Measurements from ENCODE around the gene GABRD.

GABRD gene

DNA sequence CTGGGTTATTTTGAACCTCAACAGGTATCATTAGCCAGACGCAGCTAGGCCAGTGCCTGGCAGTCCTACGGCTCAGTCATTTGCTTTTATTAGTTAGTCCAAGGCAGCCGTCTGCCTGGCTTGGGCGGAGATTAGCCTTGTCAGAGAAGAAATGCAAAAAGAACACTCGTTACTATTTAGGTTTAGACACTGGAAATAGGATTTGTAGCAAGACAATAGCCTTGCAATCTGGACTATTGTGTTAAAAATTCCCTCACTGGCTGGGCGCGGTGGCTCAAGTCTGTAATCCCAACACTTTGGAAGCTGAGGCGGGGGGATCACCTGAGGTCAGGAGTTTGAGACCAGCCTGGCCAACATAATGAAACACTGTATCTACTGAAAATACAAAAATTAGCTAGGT lies 20.1 kb downstream of the GABRD start:
- no peak for DNase-seq (ENCODE audit: low spot score)

DNA sequence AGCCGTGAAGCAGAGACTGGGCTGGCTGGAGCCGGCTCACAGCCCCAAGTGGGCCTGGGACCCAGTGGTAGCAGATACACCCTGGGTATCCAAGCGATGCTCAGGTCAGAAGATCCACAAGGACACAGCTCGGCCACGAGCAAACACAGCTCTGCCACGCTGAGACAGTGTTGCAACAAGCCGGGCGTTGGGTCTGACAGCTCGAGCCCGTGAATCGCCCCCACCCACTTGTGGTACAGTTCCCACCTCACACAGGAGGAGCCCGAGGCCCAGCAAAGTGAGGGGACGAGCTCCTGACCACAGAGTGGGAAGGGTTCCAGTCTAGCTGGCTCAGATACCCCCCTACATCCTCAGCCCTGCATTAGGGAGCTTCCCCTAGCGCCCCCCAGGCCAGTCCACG lies 22.2 kb downstream of the GABRD start:
- DNase-seq (ENCODE audit: low spot score): no peak

DNA sequence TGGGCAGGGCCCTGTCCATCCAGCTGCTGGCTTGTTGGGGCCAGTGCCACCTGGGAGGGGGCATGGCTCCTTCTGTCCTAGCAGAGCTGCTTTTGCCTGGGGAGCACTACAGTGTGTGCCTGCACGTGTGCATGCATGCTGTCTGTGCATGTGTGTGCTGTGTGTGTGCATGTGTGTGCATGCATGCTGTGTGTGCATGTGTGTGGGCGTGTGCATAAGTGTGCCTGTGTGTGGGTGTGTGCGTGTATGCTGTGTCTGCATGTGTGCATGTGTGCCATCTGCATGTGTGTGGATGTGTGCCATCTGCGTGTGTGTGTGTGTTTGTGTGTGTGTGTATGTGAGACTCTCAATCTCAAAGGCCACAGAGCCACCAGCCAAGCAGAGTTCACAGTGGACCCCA lies 22.7 kb downstream of the GABRD start:
- DNase-seq (ENCODE audit: low spot score): no peak

DNA sequence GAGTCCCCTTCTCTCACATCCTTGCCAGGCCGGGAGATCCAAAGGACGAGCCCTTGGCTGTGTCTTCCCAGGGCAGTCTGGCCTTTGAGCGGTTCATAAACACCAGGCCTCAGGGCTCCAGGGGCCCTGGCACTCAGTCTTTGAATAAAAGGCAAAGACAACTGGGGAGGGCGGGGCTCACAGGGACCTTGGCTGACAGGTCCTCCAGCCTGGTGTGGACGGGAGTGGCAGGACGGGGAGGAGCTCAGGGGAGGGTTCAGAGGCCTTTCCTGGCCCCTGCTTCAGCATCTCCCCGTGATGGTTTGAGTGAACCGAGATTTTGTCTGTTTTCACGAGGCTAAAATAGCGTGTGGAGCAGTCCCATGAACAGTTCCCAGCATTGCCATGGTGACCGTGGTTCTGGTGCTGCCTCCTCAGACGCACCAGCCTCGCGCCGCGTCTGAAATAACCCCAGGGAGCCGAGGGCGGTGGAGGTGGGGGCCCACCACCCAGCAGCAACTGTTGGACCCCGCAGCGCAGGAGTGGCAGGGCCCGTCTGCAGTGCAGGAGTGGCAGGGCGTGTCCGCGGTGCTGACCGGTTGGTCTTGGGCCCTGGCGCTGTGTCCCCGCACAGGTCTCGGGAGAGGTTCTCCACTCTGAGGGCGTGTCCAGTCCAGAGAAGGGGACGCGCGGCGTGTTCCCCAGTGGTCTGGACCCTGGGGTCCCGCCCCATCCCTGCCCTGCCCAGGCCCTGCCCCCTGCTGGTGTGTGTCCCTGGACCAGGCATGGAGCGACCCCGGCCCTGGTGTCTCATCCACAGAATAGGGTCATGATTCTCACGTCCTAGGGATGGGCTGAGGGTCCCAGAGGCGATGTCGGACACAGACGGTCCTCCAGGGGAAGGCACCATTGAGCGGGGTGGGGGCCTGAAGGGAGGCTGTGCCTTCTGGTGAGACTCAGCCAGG lies 24.0 kb downstream of the GABRD start:
- no peak for DNase-seq (ENCODE audit: low spot score)

DNA sequence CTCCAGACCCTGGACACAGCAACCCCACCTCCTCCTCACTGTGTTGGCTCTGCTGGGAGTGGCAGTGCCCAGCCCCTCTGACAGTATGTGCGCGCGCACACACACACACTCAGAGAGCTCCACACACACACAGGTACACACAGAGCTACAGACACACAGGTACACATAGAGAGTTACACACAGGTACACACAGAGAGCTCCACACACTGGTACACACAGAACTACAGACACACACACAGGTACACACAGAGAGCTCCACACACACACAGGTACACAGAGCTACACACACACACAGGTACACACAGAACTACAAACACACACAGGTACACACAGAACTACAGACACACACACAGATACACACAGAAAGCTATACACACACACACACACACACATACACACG lies 24.7 kb downstream of the GABRD start:
- no peak for DNase-seq (ENCODE audit: low spot score)

DNA sequence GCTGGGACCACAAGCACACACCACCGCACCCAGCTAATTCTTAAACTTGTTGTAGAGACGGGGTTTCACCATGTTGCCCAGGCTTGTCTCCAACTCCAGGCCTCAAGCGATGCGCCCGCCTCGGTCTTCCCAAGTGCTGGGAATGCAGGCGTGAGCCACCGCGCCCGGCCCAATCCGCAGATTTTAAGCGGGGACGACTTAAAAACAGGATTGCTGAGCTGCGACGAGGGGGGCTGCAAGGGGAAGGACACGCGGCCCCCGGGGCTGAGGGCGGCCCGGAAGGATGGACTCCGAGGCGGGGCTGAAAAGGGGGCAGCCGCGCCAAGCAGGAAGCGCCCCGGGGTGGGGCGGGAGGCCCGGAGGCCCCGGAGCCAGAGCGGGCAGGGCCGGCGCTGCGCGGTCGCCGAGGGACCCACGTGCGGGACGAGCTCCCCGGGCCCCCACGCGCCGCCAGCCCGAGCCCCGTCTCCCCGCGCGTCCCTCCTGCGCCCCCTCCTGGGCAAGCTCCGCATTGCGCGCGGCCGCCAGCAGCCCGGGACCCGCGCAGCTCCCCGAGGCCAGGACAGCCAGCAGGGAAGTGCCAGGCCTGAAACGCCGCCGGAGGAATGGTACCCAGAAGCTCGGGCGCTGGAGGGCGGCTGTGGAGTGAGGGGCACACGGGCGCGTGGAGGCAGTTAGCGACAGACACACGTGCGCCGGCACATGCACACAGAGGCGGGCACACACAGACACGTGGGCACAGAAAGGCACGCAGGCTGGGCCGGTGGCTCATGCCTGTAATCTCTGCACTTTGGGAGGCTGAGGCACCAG lies 25.6 kb downstream of the GABRD start:
- peak; percentile 81 for DNase-seq (ENCODE audit: low spot score)

DNA sequence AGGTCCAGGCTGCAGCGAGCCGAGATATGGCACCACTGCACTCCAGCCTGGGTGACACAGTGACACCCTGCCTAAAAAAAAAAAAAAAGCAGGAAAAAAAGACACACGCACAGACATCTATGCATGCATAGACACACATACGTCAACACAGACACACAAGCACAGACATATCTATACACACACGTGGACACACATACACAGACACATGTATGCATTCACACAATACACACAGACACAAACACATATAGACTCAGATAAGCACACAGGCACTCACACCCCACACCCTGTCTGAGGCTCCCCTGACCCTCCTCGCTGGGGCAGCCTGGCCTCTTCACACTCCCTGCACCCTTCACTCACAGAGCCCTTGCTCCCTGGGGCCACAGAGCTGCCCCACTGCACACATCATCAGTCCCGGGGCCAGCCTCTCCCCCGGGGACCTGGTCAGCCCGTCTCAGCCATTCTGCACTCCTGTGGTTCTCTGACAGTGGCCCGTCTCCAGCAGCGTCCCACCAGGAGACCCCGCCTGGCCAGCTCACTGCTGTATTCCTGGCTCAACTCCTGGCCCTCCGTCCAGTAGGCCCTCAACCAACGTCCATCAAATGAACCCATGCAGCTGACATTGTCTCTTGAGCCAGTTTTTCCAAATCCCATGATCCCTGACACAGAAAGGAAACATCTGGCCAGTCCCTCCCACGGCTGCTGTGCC lies 26.5 kb downstream of the GABRD start:
- no peak for DNase-seq (ENCODE audit: low spot score)

DNA sequence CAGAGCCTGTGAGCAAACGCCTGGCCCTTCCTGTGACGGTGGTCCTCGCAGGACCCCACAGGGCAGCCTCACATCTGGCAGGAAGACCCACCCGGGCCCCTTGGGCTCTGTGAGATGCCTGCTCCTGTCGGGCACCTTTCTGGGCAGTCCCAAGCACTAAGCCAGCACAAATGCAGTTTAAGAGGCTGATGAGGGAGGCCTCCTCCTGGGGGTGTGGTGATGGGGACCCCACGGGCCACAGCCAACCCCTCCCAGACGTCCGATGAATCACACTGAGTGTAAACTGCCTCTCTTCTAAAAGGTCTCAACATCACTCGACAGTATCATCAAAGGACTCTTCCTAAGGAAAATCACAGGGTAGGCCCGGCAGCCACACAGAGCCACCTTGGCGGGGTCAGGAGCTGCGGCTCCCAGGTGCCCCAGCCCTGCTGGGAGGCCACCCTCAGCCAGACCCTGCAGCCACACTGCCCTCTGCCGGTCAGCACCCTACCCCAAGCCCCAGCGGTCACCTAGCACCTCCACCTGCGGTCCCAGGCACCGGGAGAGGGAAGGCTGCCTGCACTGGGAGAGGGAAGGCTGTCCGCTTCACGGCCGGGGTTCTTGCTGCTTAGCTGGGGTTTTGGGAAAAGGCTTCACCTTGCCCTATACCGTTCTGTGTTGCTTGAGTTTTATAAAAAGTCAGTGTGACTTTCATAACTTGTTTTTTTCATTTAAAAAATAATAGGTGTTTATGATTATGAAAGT lies 27.2 kb downstream of the GABRD start:
- DNase-seq (ENCODE audit: low spot score): peak; percentile 96

DNA sequence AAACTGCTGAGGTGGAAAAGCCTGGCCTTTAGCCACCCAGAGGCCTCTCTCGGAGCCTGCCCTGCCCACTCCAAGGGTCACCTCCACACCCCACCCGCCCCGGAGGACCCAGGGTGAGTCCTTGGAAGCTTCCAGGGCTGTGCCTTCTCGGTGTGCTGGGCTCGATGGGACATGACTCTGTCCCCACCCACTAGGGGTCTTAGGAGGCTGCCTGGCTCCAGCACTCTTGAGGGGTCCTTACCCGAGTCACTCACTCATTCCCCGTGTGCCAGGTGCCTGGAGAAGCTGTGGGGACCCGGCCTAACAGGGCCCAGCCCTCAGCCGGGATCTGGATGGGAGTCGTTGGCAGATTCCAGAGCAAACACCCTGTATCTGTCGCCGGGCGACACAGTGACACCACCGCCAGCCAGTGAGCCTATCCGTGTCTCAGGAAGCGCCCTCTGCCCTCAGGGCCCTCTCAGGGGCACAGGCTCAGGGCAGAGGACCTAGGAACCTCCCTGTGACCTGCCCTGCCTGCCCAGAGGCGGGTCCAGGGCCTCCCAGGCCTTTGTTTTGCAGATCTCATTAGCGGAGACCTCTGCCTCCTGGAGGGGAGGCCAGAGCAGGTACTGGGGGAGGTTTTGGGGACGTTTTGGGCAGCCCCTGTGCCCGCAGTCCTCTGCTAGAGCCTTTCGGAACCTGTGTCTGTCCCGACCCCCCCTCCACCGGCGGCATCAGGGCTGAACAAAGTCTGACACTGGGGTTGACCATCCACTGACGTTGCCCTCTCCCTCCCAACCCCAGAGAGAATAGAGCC lies 28.0 kb downstream of the GABRD start:
- no peak for DNase-seq (ENCODE audit: low spot score)

DNA sequence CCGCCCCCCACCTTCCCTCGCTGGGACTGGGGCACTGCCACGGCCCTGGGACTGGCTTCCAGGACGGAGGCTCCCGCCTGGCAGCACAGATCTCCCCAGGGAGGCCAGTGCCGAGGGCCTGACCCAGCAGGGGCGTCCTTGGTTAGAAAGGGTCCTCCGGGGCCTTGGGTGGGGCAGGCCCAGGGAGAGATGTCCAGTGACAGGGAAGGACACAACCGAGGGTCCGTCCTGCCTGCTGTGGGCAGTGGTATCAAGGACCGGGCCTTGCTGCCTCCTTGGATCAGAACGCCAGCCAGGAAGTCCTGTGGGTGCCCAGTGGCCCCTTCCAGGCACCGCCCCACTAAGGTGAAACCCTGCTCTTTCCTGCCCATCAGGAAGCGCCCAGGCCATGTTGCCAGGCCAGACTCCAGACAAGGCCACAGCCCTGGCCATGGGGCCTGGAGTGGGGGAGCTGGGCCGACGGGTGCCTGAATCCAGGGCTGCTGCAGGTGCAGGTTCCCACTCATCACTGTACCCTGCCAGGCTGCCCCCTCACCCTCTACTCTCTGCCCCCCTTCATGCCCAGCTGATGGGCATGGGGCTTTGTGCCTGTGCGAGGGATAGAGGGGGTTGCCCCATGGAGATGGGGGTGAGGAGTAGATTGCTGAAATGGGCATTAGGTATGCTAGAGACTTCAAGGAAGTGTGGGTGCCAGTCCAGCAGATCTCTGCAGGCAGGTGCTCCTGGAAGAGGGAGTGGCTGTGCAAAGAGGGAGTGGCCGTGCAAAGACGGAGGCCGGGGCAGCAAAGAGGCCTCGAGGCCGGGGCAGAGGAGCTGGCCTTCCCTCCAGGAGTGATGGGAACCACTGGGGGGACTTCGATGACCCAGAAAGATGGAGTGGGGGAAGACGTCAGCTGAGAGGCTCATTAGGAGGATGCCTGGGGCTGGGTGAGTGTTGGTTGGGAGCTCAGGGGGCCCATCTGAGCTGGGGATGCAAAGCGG lies 28.9 kb downstream of the GABRD start:
- DNase-seq (ENCODE audit: low spot score): no peak

DNA sequence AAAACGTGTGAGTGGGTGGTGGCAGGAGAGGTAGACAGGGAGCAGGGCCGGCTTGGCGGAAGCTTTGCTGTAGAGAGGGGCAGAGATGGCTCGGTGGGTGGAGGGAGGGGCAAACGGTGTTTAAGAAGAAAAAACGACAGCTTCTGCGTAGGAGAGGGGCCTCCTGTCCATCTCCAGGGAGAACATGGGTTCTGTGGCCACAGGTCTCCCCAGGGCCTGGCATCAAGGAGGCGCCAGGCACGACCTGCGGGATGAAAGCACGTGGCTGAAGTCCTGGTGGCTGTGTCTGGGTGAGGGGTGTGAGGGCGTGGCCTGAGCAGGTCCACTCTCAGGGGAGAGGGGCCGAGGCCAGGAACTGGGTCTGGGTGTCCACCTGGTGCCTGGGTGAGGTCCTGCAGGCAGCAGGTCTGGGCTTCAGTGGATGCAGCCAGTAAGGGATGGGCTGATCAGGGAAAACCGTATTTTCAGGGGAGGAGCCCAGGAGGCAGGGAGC lies 30.1 kb downstream of the GABRD start:
- peak; percentile 81 for DNase-seq (ENCODE audit: low spot score)

DNA sequence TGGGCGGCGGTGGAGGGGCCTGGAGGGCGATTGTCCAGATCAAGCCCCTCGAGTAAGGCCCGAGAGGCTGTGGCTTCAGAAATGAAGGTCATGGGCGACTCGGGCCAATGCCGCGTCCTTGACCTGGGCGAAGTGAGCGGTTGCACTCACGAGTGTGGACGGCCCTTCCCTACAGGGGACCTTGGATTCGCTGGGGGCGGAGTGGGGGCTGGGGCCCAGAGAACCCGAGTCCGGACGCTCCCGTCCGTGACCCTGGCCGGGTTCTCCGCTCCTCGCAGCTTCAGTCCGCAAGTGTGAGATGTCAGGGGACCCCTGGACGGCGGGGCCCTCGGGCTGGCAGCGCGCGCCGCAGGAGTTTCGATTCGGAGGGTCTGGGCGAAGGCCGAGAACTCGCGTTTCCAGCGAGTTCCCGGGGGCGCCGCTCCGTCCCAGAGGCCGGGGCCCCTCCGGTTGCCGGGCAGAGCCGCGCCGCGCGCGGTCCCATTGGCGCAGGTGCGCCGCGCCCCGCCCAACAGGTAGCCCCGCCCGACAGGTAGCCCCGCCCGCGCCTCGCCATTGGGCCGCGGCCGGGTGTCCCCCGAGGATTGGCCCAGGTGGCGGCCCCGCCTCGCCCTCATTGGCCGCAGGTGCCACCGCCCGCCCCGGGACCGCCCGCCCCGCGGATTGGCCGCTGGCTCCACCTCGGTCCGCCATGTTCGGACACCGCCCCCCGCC lies 30.7 kb downstream of the GABRD start, which contains the start of gene PRKCZ:
Gene PRKCZ, plus strand, starts transcription at position 694 of the 714 bp plus-strand sequence. CDS start 220 bp downstream, outside the sequence.
- DNase-seq (ENCODE audit: low spot score): peak; percentile 94

DNA sequence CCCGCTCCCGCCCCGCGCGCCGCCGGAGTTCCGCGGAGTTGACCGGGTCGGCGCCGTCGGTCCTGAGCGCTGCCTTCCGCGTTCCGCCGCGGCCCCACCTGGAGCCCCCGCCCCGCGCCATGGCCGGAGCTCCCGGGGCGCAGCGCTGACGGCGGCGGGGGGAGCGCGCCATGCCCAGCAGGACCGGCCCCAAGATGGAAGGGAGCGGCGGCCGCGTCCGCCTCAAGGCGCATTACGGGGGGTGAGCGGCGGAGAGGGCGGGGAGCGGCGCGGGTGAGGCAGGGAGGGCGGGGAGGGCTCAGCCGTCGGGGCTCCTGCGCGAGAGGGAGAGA lies 31.3 kb downstream of the GABRD start:
- no peak for DNase-seq (ENCODE audit: low spot score)

DNA sequence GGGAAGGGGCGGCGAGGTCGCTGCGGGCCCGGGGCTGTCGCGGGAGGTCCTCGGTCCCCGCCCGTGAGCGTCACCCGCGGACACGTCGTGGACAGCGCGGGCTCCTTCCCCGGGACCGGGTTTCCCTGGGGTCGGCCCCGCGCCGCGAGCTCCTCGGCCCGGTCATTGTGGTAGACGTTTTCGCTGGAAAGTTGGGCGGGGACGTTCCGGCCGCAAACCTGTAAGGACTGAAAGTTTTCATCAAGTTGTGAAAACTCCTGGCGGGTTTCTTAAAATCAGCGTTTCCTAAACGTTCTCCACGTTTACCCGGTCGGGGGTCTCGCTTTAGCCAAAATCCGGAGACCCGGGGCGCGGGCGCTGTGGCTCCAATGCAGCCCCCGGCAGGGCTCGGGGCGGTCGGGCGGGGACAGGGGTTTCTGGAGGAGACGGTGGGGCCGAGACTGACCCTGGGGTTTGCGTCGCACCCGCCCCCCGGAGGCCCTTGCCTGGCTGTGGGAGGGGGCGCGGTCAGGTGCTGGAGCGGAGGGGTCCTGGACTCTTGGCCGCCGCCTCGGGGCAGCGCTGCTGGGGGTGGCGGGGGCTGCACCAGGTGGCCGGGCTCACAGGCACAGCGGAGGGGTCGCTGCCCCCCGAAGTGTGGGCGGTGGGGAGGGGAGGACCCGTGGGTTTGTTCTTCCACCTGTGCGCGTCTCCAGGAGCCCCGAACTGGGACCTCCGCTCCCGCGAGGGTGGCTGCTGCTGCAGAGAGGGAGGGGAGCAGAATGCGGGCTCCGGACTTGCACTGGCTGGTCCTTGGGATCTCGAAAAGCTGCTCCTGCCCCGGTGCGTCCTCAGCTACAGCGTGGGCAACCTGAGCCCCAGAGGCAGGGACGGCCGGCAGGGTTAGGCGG lies 31.9 kb downstream of the GABRD start:
- DNase-seq (ENCODE audit: low spot score): no peak

DNA sequence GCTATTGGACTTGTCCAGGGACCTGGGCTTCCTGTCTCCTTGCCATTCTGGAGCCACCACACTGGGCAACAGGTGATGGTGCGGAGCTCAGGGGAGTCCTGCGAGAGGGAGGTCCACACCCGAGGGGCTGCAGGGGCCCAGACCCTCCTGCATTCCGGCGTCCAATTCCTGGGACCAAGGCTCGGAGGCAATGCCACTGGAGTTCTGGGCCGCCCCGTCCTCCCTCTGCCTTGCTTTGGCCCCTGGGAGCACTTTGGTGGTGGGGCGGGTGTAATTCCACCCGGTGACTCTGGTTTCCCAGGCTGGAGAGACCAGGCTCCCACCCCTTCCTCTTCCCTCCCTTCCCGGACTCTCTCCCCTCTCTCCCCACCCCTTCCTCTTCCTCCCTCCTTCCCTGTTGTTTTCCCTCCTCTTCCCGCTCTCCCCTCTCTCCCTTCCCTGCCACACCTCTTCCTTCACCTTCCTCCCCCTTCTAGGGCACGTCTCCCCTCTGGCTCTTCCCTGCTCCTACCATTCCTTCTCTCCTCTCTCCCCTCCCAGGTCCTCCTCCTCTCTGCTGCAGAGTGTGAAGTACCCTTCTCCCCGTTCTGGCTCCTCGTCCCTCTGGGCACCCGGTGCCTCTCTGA lies 33.0 kb downstream of the GABRD start:
- DNase-seq (ENCODE audit: low spot score): no peak

DNA sequence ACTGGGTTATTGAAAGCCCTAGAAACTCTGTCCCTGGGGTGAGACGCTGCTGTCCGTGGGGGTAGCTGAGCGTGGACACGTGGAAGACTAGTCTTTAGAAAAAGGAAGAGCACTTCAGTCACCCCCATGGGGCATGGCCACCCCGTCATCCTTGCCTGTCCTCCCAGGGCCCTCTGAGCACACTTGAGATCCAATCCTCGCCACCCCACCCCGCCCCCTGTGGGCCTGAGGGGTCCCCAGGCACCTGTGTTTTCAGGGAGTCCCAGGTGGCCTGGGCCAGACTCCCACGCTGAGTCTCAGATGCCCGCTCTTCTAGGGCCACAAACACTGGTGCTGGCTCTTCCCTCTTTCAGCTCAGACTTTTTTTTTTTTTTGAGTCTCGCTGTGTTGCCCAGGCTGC lies 33.6 kb downstream of the GABRD start:
- DNase-seq (ENCODE audit: low spot score): no peak

DNA sequence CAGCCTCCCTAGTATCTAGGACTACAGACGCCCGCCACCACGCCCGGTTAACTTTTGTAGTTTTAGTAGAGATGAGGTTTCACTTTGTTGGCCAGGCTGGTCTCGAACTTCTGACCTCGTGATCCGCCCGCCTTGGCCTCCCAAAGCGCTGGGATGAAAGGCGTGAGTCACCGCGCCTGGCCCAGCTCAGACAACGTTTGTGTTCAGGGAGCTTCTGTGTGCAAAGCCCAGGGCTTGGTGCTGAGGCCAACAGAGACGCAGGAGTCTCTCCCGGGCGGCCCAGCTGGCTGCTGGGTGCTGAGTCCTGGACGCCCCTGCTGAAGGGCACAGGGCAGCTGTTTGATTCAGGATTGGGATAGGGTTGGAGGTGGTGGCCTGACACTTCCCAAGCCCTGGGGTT lies 34.1 kb downstream of the GABRD start:
- no peak for DNase-seq (ENCODE audit: low spot score)
